ENCODE measurements around the gene CRYBG3.

DNA sequence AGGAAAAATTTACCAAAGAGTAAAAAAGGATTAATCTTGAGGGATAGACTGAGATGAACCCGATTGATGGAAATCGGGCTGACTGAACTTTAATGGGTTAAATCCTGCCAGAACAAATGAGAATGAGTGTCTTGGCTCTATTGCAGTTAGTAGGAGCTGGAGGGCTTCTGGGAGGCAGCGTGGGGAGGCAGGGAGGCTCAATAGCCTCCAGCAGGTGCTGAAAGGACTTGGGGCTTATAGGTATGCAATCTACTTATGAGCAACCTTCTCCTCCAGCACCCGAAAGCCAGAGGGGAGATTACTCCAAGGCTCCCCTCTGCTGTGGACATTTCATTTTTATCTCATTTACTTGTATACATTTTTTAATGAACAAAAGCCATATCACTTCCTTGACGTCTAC, 1.0 kb upstream of the CRYBG3 start:
- TF ChIP-seq, protein P1, sequence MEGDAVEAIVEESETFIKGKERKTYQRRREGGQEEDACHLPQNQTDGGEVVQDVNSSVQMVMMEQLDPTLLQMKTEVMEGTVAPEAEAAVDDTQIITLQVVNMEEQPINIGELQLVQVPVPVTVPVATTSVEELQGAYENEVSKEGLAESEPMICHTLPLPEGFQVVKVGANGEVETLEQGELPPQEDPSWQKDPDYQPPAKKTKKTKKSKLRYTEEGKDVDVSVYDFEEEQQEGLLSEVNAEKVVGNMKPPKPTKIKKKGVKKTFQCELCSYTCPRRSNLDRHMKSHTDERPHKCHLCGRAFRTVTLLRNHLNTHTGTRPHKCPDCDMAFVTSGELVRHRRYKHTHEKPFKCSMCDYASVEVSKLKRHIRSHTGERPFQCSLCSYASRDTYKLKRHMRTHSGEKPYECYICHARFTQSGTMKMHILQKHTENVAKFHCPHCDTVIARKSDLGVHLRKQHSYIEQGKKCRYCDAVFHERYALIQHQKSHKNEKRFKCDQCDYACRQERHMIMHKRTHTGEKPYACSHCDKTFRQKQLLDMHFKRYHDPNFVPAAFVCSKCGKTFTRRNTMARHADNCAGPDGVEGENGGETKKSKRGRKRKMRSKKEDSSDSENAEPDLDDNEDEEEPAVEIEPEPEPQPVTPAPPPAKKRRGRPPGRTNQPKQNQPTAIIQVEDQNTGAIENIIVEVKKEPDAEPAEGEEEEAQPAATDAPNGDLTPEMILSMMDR (IDR thresholded peaks at IDR 0.05; ENCODE audit: borderline replicate concordance, extremely low read depth, low read length, poor library complexity, severe bottlenecking) = no peak
- TF ChIP-seq EZH2 (IDR thresholded peaks at IDR 0.05; ENCODE audit: borderline replicate concordance, low read depth, low read length, severe bottlenecking) = no peak
